ENCODE measurements around the gene PVR.

DNA sequence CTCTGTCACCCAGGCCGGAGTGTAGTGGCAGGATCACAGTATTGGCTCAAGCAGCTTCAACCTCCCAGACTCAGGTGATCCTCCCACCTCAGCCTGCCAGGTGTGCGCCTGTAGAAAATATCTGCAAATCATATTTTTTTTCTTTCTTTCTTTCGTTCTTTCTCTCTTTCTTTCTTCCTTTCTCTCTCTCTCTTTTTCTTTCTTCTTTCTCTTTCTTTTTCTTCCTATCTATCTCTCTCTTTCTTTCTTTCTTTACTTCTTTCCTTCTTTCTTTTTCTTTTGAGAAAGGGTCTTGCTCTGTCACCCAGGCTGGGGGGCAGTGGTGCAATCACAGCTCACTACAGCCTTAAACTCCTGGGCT, 46.6 kb upstream of the PVR start:
- TF ChIP-seq SUPT20H (IDR thresholded peaks at IDR 0.05; ENCODE audit: borderline replicate concordance, control insufficient read depth, low read depth, low read length), result no peak
- TF ChIP-seq RCOR1 (conservative IDR thresholded peaks at IDR 0.05; ENCODE audit: low read depth, low read length), result no peak
- no peak for TF ChIP-seq POLR2A (IDR thresholded peaks at IDR 0.05; ENCODE audit: low read depth, low read length)
- TF ChIP-seq HCFC1 (IDR thresholded peaks at IDR 0.05; ENCODE audit: low read length), result no peak
- no peak for TF ChIP-seq POLR2AphosphoS5 (IDR thresholded peaks at IDR 0.05; ENCODE audit: low read length)
- no peak for TF ChIP-seq ESRRA (IDR thresholded peaks at IDR 0.05; ENCODE audit: low read length)
- TF ChIP-seq CHD1 (IDR thresholded peaks at IDR 0.05; ENCODE audit: low read depth, low read length), result no peak
- TF ChIP-seq, protein P1, sequence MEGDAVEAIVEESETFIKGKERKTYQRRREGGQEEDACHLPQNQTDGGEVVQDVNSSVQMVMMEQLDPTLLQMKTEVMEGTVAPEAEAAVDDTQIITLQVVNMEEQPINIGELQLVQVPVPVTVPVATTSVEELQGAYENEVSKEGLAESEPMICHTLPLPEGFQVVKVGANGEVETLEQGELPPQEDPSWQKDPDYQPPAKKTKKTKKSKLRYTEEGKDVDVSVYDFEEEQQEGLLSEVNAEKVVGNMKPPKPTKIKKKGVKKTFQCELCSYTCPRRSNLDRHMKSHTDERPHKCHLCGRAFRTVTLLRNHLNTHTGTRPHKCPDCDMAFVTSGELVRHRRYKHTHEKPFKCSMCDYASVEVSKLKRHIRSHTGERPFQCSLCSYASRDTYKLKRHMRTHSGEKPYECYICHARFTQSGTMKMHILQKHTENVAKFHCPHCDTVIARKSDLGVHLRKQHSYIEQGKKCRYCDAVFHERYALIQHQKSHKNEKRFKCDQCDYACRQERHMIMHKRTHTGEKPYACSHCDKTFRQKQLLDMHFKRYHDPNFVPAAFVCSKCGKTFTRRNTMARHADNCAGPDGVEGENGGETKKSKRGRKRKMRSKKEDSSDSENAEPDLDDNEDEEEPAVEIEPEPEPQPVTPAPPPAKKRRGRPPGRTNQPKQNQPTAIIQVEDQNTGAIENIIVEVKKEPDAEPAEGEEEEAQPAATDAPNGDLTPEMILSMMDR (IDR thresholded peaks at IDR 0.05 in 2 of 3, conservative IDR thresholded peaks at IDR 0.05 in 1 of 3; ENCODE audit: control insufficient read depth in 2 of 3, extremely low read depth in 1 of 3, insufficient read depth in 1 of 3, low read depth in 3 of 3, low read length in 3 of 3), result no peak
